Activated T-helper 1 cell treated with Interleukin-2 at 50 U/mL for 16 hours (primary cell): Measurements from ENCODE around the gene COL5A2.

Experiments used
- DNase-seq: peaks from one replicate; pipeline ENCODE4 v3.0.0-alpha.2; 2020; ENCODE audit warnings: low read depth

The COL5A2 gene

DNA sequence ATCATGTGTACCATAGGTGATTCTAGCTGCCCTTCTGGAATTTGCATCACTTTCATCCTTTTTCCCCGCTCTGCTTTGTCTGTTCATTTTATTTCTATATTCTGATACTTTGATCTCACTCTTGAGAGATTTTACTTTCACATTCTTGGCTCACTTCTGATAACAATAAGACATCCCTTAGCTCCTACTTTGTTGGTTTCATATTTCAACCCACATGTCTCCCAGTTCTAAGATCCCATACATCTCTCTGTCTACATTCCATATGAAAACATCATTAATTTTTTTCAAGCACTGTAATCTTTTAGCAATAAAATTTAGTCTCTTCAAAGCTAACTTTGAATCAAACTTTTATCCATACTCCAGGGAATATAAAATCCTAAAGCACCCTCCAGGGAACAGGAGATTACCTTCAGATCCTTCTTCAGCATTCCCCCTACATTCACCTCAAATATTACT lies 129.8 kb downstream of the COL5A2 start:
- no peak for DNase-seq

DNA sequence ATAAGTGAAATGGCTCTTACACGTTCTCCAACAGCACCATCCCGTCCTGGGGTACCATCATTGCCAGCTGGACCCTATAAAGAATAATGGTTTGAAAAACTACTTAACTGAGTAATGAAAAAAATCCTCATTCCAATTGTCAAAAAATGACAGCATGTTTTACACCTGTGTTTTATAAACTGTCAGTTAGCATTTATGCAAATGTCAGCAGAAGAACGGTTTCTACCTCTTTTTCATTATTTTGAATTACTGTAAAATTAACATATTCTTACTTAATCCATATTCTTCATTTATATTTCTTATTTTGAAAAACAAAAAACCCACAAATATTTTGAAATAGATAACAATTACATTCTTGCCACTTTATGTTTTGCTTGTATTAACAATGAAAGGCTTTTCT lies 131.4 kb downstream of the COL5A2 start:
- no peak for DNase-seq

DNA sequence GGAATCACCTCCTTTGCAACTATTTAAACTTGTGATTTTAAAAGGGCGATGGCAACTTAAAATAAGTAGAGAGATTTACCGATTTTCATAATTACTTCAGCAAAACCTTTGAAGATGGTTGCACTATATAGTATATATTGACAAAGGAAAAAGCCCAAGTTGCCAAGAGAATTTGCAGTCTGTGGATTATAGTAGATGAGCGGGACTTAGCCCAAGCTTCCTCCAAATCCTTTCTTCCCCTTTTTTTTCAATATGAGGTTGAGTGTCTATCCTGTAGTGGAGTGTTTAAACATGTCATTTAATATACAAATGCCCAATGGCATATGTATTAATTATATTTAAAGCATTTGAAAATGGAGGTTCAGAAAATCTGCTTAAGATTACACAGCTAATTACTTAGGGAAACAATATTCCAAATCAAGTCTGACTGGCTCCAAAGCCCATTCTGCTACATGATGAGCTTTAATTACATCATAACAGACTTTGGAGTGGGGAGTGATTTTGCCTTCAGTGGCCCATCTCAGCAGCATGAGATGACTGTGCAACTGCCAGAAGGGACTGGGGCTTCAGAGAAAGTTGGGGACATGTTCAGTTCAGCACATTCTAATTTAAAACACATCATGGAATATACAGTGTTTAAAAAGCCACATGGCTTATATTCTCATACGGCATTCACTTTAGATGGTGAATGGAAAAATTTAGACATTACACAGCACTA lies 132.2 kb downstream of the COL5A2 start:
- no peak for DNase-seq

DNA sequence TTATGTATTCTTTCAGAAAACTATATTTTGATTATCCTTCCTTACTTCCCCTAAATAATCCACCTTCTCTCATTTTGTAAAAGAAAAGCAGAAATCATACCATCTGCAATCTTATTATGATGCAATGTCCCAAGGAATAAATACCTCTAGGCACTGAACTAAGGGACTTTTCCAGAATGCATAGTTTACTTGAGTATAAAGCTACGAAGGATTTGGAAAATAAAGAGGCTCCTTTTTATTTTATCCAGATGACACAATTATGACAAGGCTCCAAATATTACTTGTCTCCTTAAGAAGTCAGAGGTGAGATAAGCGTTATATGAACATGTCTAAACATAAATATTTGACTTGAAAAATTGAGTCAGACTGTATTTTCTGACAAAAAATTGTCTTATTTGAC lies 133.2 kb downstream of the COL5A2 start:
- DNase-seq: no peak

DNA sequence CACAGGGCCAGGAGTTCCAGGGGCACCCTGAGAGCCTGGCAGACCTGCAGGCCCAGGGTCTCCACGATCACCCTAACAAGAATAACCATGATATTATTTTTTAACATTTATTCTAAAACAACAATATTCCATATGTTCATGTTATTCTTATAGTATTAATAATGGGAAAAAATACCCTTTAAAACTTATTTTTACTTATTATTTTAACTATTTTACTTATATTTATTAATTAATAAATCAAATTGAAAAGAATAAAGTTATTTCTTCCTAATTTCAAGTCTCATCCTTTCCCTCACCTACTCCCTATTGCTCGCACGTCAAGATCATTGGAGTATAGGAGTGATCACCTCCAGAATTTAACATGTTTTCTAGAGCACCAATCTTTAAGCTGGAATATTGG lies 133.7 kb downstream of the COL5A2 start:
- no peak for DNase-seq

DNA sequence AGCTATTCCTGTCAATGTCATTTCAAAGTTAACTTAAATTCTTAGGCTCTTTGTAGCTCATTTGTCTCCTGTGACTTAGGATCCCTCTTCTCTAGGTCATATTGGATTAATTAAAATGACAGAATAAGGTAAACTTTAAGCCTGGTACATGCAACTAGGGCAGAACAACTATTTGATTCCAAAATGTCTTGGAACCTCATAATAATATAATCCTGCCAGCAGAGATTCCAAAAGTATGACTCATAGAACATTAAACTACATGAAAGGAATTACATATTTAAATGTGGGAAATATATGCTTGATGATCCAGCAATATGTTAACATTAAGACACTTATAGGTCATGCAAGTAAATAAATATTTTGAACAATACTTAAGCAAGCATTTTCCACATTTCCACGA lies 142.0 kb downstream of the COL5A2 start:
- no peak for DNase-seq

DNA sequence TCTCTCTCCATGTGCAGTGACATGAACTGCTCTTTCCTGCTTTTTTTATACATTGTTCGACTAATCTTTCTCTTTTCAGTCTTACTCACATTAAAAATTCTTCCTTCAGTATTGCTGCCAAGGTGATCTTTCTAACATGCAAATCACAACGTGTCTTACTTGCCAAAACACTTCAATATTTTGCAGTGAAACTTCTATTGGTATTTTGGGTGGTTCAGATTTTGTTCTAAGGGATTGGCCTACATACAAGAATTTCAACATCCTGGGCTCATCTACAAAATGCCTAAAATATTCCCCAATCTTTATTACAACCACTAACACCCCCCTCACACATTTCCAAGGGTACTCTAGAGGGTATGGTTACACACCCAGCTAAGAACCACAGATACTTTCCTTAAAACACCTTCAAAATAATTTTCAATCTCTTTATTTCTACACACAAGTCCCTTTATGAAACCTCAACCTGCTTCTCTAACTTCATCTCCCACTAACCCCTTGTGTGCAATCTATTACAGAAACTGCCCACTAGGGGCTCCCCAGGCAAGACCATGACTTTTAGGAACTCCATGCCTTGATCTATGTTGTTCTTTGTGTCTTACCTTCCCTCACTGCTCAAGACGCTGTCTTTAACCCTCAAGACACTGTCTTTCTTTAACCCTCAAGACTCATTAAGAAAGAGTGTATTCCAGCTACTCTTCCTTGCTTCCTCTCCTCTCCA lies 154.5 kb downstream of the COL5A2 start:
- no peak for DNase-seq

DNA sequence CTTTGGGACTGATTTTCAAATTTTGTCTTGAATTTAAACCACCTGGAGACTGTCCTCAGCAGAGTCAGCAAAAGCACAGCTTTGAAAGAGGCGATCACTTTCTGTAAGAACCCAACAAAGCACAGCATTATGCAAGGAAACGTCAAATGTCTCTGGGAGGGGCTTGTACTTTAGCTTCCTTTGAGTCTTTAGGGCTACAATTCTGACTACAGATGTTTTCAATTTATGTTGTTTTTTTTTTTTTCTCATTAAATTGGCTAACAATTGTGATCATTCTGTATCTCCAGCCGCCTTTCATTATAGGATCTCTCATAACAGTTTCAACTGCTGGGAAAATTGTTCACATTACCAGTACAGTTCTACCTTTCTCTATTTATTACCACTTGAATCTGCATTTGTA lies 157.1 kb downstream of the COL5A2 start:
- no peak for DNase-seq

DNA sequence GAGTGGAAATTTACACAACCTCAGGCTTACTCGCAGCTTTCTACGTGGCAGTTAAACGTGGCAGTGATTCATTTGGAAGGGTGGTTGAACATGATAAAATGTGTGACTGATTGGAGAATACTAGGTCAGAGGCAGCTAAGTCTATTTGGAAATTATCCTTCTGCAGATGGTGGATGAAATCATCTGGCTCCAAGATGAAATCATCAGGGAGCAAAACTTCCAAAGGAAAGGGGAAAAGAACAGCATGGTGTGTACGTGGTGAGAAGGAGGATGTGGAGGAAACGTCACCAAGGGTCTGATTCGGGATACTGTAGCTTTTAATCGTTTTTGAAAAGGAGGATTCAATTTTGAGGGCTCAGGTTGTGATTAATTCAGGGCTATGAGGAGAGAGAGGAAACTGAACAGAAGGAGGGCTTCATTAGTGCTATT lies 157.5 kb downstream of the COL5A2 start:
- no peak for DNase-seq

DNA sequence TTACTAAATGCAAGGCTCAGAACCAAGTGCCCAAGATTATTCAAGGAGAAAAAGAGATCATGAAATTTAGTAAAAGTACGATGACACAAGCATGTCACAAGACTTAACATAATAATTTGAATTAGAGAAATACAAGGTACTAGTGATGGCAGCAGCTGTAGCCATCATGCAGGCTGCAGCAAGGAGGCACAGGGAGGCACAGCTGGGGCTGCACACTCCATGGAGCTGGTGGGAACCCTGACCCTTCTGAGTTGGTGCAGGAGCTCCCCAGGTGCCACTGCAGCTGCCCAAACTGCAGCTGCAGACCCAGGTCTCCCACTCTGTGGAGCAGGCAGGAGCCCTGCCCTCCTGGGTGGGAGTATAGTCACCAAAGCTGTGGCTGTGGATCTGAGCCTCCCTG lies 159.4 kb downstream of the COL5A2 start:
- no peak for DNase-seq

DNA sequence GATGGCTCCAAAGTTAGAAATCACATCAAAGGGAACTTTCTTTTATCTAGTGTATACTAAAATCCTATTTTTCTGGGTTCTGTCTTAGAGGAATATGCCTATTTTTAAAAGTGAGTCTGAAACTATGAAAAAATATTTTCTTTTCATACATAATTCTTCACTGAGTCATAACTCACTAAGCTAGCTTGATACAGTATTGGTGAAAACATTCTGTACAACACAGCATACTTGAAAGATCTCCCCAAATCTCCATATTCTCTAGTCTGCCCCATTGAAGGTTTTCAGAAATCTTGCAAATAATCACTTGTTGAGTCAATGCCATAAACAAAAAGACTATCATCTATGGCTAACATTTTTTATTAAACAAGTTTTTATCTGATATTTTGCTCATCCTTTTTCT lies 160.9 kb downstream of the COL5A2 start:
- DNase-seq: no peak

DNA sequence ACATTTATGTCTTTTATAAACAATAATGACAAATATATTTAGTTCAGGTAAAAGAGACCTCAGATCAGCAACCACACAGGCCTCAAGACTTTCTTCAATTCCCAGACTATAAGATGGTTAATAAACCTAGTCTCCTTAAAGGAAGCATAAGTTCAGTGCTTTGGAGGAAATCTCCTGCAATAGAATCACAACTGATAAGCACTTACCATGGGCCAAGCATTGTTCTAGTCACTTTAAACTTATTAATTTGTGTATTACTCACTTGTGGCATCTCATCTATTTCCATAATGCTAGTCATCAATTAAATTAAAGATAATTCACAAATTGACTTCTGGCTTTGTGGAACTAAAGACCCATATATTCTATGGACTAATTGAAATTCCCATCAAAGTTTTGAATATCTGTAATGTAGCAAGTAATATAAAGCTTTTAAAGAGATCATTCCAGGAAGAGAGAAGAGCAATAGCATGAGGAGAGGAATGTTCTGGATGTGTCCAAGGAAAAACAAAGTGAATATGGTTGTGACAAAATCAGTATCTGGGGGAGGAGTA lies 163.2 kb downstream of the COL5A2 start:
- no peak for DNase-seq

DNA sequence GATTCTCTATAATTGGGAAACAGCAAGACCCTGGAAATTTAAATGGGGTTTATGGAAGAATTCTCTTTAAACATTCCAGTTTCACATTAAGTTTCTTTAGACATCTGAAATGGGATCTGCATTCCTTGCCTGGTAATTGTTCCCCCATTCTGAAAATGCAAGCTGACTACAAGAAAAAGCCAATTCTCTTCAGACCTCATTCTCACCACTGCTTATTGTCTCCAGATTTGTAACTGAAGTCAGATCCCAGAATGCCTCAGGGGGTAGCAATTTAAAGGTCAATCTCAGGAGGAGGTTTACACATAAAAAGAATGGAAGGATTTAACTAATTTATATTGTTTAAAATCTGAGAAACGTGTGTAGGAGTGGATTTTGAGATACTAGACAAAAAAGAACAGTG lies 164.2 kb downstream of the COL5A2 start:
- DNase-seq: no peak

DNA sequence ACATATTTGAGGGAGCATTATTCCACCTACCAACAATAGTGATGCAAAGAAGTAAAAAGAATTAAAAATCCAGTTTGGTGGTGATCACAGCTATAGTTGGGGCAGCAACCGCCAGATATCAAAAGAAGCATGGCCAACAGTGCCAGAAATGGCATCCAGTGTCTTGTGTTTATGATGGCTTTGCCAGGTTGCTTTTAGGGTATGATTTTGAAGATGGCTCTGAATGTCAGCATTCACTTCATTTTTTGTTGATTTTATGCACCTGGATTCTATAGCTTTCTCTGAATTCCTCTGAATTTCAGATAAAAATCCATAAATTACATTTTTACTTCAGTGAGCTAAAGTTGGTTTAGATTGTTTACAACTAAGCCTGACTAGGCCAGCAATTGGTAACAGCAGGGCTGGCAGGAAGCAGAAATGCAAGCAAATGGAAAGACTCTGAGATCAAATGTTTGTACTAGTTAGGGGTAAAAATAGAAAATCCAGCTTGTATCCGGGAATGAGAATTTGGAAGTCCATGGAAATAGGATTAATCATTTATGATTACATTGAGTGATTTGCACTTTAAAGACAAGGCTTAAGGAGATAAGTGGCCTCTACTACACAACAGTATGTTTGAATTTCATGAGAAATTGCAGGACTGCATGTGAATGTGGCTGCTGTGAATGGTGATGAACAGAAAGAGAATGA lies 165.0 kb downstream of the COL5A2 start:
- DNase-seq: no peak

DNA sequence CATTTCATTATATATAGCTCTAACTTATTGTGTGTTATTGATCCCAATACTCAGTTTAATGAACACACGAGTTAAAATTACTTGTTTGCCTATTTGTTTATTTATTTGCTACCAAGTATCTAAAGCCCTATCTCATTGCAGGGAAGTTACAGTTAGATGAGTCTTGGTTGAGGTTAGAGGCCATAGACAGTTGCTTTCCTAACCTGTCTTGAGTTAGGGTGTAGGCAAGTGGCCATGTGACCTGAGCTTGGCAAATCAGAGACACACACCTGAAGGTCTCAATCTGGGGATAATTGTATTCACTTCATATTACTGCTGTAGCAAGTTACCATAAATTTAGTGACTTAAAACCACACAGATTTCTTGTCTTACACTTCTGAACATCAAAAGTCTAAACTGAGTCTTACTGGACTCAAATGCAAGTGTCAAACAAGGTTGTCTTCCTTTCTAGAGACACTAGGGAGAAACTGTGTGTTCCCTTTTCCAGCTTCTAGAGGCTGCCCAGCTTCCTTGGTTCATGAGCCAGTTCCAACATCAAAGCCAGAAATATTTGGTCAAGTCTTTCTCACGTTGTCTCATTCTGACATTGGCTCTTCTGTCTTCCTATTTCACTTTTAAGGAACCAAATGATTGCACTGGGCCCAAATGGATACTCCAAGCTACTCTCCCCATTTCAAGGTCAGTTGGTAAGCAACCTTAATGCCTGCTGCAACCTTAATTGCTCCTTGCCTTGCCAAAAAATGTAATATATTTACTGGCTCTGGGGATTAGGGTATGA lies 165.7 kb downstream of the COL5A2 start:
- no peak for DNase-seq

DNA sequence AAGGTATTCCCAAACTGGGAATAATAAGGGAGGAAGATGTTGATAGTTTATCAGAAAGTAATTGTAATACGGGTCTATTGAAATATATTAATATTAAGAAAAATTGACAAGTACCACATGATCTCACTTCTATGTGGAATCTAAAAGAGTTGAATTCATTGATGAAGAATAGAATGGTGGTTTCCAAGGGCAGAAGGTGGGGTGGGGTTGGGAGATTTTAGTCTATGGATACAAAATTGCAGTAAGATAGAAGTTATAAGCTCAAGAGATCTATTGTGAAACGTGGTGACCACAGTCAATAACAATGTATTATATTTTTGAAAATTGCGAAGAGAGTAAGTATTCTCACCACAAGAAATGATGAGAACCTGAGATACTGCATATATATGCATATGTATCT lies 166.5 kb downstream of the COL5A2 start:
- DNase-seq: no peak

DNA sequence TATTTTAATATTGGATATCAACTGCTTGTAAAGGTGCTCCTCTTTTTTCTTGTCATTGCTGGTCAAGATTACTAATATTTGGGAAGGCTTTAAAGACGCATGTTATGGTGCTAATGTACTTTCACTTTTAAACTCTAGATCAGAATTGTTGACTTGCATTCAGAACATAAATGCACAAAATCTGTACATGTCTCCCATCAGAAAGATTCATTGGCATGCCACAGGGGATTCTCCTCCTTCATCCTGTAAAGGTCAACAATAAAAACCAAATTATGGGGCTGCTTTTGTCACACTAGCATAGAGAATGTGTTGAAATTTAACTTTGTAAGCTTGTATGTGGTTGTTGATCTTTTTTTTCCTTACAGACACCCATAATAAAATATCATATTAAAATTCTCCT lies 167.2 kb downstream of the COL5A2 start:
- DNase-seq: no peak

DNA sequence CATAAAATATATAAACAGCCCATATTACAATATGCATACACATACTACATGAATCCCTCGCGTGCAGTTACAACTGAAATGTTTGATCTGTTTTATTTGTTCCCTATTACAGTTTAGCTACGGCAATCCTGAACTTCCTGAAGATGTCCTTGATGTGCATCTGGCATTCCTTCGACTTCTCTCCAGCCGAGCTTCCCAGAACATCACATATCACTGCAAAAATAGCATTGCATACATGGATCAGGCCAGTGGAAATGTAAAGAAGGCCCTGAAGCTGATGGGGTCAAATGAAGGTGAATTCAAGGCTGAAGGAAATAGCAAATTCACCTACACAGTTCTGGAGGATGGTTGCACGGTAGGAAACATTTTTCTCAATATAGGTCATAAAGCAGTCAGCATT lies 169.0 kb downstream of the COL5A2 start:
- no peak for DNase-seq

DNA sequence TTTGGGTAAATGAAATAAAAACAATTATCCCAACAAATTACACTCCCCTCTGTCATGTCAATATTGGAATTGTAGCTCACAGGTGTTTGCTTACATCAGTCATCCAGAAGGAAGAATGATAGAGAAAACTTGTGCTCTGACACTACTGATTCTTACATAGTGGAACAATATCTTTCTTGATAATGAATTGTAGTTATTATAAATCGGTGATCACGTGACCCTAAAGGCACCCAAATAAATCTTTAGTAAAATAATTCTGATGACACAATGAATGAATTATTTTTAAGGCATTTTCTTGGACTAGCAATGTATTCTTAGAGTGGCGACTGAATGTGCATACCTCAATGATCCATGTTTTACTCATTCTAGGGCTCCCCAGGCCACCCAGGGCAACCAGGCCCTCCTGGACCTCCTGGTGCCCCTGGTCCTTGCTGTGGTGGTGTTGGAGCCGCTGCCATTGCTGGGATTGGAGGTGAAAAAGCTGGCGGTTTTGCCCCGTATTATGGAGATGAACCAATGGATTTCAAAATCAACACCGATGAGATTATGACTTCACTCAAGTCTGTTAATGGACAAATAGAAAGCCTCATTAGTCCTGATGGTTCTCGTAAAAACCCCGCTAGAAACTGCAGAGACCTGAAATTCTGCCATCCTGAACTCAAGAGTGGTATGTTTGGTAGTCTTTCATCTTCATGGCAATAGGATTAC lies 170.9 kb downstream of the COL5A2 start:
- DNase-seq: no peak

DNA sequence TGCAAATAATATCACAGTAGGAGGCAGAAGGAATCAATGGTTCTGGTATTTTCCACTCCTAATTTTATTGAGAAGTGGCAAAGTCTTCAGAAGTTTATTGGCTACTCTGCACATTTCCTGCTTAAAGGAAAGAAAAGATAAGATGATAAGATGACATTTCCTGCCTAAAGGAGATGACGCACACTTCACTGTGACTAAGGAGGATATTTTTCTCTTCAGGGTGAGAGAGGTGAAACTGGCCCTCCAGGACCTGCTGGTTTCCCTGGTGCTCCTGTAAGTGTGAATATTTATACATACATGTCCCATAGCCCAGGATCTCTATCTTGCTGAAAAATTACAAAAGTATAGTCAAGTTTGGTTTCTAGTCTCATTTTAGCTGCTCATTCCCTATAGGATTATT lies 177.5 kb downstream of the COL5A2 start:
- DNase-seq: no peak

DNA sequence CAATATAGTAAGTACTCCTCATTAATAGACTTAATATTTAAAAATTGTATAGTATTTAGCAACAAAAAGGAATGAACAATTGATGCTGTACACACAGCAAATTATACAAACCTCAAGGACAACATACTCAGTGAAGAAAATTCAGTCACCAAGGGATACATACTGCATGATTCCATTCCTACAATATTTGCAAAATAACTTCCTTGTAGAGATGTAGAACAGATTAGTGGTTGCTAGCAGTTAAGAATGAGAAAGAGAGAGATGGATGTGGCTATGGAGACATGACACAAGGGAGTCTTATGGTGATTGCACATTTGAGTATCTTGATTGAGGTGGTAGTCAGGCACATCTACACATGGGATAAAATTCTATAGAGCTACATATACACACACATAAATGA lies 179.3 kb downstream of the COL5A2 start:
- DNase-seq: no peak

DNA sequence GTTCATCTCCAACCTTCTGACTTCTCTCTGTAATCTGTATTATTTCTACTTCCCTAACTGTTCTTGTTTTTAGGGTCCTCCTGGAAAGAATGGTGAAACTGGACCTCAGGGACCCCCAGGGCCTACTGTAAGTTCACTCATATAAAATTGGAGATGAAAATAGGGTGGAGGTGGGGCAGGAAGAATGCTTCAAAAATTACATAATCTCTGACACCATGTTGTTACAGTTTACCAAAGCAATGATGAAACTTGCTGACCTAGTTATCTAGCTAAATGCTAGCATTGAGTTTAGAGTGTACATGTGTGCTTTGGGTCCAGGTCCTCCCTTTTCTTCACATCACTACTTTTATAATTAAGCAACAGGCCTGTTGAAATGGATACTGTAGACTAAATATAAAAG lies 182.3 kb downstream of the COL5A2 start:
- DNase-seq: no peak
